GM10248 (cell line): ENCODE data around the gene YY1AP1.

Source experiments
- CTCF ChIA-PET: fragments of 300-600 bp; sonication (Branson Sonifier 250); formaldehyde crosslinking; extraction: SDS; loops from one replicate; lab custom pipeline; 2021; ENCODE audit warnings: antibody characterized with exemption; lab: Yijun Ruan, JAX
- POLR2A ChIA-PET: fragments of 350-650 bp; sonication (Branson Sonifier 250); formaldehyde crosslinking; extraction: SDS; loops from one replicate; lab custom pipeline; 2020; ENCODE audit warnings: antibody characterized with exemption; lab: Yijun Ruan, JAX
- DNase-seq: peaks from one replicate; pipeline ENCODE4 v3.0.0; 2012; ENCODE audit errors: extremely low spot score
- TF ChIP-seq, protein P1 (sequence below): IDR thresholded peaks from 2 replicates; pipeline ENCODE4 v1.5.1; 2012; ENCODE audit warnings: mild to moderate bottlenecking, low read depth; ENCODE audit errors: extremely low read depth, missing control alignments, control extremely low read depth

Gene YY1AP1

DNA sequence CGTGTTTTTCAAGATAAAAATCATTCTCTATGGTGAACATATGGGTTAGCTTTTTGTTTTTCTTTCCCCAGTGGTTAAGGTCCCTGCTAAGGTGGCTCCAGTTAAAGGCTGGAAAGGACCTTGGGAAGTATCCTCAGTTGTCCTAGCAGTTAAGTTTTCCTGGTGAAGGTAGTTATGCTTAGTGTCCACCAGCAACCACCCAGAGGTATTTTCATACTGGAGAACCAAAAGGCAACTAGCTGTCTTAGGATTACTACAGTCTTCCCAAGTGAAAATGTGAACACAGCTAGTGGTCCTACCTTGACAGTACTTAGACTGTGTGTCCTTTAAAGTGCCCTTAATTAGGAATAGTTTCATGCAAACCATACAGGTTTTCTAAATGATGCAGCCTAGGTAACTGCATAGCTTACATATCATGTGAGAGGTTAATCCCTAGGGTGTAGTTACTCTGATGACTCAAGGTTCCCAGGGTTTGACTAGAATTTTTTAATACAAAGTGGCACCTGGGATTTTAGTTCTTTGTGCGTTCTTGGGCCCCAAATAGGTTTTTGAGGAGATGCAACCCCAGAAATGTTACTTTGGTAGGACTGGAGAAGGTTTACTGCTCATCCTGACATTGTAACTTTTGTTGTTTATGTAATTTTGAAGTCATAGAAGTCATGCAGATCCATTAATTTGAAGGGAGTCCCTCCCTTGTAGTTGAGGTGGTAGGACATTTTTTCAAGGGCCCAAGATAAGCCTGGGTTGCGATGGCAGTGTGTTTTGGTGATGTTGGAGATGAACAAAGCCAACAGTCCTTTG, 36.5 kb downstream of the YY1AP1 start:
- TF ChIP-seq, protein P1, sequence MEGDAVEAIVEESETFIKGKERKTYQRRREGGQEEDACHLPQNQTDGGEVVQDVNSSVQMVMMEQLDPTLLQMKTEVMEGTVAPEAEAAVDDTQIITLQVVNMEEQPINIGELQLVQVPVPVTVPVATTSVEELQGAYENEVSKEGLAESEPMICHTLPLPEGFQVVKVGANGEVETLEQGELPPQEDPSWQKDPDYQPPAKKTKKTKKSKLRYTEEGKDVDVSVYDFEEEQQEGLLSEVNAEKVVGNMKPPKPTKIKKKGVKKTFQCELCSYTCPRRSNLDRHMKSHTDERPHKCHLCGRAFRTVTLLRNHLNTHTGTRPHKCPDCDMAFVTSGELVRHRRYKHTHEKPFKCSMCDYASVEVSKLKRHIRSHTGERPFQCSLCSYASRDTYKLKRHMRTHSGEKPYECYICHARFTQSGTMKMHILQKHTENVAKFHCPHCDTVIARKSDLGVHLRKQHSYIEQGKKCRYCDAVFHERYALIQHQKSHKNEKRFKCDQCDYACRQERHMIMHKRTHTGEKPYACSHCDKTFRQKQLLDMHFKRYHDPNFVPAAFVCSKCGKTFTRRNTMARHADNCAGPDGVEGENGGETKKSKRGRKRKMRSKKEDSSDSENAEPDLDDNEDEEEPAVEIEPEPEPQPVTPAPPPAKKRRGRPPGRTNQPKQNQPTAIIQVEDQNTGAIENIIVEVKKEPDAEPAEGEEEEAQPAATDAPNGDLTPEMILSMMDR, result no peak
- POLR2A ChIA-PET, result no interaction called here
- DNase-seq, result no peak
- CTCF ChIA-PET, result interaction anchor here (0.6 to 1.5 kb wide), 5 partner anchors 11 to 327 kb away, joined by 3 to 6 read pairs (median 3); no protein-coding TSS in a partner anchor

DNA sequence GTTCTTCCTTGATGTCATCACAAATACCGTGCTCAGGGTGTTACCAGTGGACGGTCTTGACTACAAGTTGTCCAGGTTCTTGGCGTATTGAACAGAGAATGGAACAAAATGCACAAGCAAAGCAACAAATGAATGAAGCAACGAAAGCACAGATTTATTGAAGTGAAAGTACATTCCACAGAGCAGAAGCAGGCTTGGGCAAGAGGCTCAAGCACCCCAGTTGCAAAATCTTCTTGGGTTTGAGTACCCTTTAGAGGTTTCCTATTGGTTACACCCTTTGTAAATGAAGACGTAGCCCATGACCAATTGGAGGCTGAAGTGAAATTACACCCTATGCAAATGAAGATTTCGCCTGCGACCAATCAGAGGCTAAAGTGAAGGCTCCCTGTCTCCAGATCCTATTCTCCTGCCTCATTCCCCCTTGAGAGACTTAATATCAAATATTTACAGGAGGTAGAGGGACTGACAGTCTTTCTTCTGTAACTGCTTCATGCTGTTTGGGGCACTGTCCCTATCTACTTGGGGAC, 38.3 kb downstream of the YY1AP1 start:
- no peak for DNase-seq
- ChIA-PET CTCF (interaction anchor here (1.5 kb wide), 1 partner anchor 26 kb away, joined by 4 read pairs; no protein-coding TSS in a partner anchor), POLR2A (no interaction called here)
- TF ChIP-seq, protein P1, result no peak

DNA sequence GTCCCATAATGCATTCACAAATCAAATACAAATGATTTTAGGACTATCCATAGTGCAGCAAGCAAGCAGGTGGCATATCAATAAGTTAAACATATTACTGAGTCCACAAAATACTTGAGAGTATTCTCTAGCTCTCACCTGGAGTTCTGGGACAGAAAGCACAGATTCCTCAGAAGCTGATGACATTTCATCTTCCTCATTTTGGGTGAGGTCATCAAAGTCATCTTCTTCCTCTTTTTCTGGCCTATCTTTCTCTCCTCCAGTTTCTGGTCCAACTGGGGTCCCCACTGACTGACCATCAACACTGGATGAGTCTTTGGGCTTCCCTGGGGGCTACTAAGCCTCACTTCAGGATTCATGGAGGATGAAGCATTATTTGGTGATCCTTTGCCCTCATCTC, 38.9 kb downstream of the YY1AP1 start:
- no peak for DNase-seq
- TF ChIP-seq, protein P1, result no peak
- POLR2A ChIA-PET, result no interaction called here
- CTCF ChIA-PET, result no interaction called here

DNA sequence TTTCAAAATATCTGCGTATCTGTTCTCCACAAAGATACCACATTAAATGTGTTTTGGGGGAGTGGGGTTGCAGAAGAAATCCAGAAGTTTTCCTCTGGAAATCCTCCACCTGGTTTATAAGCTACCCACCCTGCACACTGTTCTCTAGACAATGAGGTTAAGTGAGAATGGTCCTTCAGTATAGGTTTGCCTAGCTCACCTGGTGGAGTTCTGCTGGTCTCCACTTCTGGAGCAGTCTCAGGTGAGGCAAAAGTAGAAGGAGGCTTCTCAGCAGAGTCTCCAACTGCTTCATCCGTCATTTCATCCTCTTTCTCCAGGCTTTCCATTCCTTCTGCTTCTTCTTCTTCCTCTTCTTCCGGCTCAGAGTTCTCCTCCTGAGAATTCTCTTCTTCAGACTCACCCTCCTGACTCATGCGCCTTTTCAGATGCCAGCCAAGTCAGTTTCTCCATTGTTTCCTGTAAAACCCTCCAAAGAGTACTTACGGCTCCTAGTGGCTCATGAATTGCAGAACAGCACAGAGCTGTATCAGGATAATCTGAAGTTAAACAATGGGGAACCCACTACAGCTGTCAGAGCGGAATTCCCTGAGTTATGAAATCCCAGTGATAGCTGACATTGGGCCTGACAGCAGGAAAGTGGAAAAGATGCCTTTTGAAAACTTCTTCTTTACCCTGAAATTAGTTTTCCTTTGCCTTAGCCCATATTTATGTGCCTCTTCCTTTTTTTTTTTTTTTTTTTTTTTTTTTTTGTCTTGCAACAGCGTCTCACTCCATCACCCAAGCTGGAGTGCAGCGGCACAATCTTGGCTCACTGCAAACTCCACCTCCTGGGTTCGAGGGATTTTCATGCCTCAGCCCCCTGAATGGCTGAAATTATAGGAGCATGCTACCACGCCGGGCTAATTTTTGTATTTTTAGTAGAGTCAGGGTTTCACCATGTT, 40.1 kb downstream of the YY1AP1 start:
- POLR2A ChIA-PET, result interaction anchor here (0.7 kb wide), 1 partner anchor 163 kb away, joined by 5 read pairs; no protein-coding TSS in a partner anchor
- TF ChIP-seq, protein P1, result no peak
- no peak for DNase-seq
- CTCF ChIA-PET, result no interaction called here

DNA sequence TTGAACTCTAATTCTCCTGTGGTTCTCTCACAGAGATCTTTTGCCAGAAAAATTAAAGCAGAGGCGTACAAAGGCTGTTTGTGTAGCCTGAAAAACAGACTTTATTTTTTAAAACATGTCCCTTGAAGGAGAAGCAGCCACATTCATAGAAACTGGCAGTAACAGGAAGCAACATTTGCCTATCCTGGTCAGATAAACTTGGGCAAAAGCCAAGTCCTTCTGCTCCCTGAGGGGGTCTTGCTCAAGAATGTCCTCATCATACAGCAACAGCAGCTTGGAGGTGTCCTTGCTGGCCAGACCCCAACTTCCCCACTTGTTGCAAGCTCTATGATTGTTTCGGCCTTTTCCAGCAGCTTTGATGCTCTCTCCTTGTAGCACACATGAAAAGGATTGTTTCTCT, 42.3 kb downstream of the YY1AP1 start:
- ChIA-PET CTCF (interaction anchor here (1.1 to 1.6 kb wide), 2 partner anchors 27 to 396 kb away, joined by 3 read pairs; no protein-coding TSS in a partner anchor), POLR2A (no interaction called here)
- TF ChIP-seq, protein P1, result no peak
- DNase-seq, result no peak

DNA sequence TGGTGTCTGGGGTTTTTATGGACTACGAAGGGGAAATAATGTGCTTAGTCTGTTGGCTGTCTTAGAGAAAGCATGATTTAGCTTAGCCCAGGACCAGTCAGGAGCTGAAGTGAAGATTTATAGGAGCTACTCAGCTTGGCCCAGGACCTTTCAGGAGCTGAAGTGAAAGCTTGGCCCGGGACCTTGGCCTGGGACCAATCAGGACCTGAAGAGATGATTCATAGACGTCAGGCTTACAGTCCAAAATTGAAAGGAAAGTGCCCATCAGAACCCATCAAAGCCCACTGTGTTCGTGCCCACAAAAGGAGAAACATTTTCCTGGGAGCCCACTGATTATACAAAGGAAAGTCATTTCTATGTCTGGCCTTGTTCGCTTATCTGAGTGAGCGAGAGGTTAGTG, 42.9 kb downstream of the YY1AP1 start:
- ChIA-PET POLR2A (interaction anchor here (0.6 kb wide), 1 partner anchor 241 kb away, joined by 4 read pairs; no protein-coding TSS in a partner anchor), CTCF (no interaction called here)
- TF ChIP-seq, protein P1, result no peak
- DNase-seq, result no peak
